ENCODE results near the gene ADAMTSL1. TPM values are rescaled to one million over a fixed set of nuclear protein-coding genes. Genes with fewer than 3 reads are reported as not detected.

ADAMTSL1 gene
- total and polyA plus RNA-seq, 2 donors from 2014 or later, result 3.0 to 27.3 TPM

- Histone ChIP-seq H3K27ac (ENCODE audit: low read depth in 2 of 2, low read length in 2 of 2) (no peak overlapping the region), H3K4me3 (ENCODE audit: low read length in 3 of 3) (no peak overlapping the region), H3K27me3 (ENCODE audit: control insufficient read depth, insufficient read depth, low read length) (no peaks in the 10 kb centered on the region), H3K4me1 (ENCODE audit: control insufficient read depth in 2 of 3, insufficient read depth in 2 of 3, low read depth in 1 of 3, low read length in 3 of 3) (peaks cover 0 to 10% (median 8%) of the 10 kb centered on the region in 3 donors), H3K36me3 (ENCODE audit: control insufficient read depth in 2 of 3, insufficient read depth in 3 of 3, low read length in 3 of 3) (no peaks in the 10 kb centered on the region), H3K9ac (ENCODE audit: low read length in 3 of 3) (no peak overlapping the region), H3K9me3 (ENCODE audit: control insufficient read depth in 2 of 3, insufficient read depth in 1 of 3, low read length in 3 of 3) (no peaks in the 10 kb centered on the region)
- TF ChIP-seq, protein P1, sequence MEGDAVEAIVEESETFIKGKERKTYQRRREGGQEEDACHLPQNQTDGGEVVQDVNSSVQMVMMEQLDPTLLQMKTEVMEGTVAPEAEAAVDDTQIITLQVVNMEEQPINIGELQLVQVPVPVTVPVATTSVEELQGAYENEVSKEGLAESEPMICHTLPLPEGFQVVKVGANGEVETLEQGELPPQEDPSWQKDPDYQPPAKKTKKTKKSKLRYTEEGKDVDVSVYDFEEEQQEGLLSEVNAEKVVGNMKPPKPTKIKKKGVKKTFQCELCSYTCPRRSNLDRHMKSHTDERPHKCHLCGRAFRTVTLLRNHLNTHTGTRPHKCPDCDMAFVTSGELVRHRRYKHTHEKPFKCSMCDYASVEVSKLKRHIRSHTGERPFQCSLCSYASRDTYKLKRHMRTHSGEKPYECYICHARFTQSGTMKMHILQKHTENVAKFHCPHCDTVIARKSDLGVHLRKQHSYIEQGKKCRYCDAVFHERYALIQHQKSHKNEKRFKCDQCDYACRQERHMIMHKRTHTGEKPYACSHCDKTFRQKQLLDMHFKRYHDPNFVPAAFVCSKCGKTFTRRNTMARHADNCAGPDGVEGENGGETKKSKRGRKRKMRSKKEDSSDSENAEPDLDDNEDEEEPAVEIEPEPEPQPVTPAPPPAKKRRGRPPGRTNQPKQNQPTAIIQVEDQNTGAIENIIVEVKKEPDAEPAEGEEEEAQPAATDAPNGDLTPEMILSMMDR (IDR thresholded peaks at IDR 0.05; ENCODE audit: borderline replicate concordance, extremely low read depth, insufficient read depth), result no peak
- intact Hi-C loops (cut with DNase I), result no loop called here
- DNase-seq, result no peak
- no peak for FAIRE-seq
These were observed 275.8 kb downstream of the ADAMTSL1 start for GRCh38 chr9:18749711-18750110.

DNA sequence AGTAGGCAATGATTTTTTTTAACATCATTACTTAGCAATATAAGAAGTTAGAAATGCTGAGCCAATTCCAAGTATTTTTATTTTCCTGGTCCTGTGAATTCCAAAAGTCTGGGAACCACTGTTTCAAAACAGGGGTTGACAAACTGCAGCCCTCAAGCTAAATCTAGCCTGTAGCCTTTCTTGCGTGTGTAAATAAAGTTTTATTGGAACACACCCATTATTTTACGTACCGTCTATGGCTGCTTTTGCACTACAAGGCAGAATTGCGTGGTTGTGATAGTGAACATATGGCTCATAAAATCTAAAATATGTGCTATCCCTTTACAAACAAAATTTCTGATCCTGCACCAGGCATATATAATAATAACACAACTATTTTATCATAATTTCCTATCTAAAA lies 280.0 kb downstream of the ADAMTSL1 start:
- Histone ChIP-seq H3K36me3 (ENCODE audit: control insufficient read depth in 2 of 3, insufficient read depth in 3 of 3, low read length in 3 of 3) (no peaks in the 10 kb centered on the region), H3K27me3 (ENCODE audit: control insufficient read depth, insufficient read depth, low read length) (no peaks in the 10 kb centered on the region), H3K4me1 (ENCODE audit: control insufficient read depth in 2 of 3, insufficient read depth in 2 of 3, low read depth in 1 of 3, low read length in 3 of 3) (peaks cover 0 to 1% (median 0%) of the 10 kb centered on the region in 3 donors), H3K4me3 (ENCODE audit: low read length in 3 of 3) (no peak overlapping the region), H3K27ac (ENCODE audit: low read depth in 2 of 2, low read length in 2 of 2) (no peak overlapping the region), H3K9me3 (ENCODE audit: control insufficient read depth in 2 of 3, insufficient read depth in 1 of 3, low read length in 3 of 3) (no peaks in the 10 kb centered on the region), H3K9ac (ENCODE audit: low read length in 3 of 3) (no peak overlapping the region)
- TF ChIP-seq, protein P1 (IDR thresholded peaks at IDR 0.05; ENCODE audit: borderline replicate concordance, extremely low read depth, insufficient read depth), result no peak
- DNase-seq (no peak), FAIRE-seq (no peak)
- intact Hi-C loops (cut with DNase I), result no loop called here

DNA sequence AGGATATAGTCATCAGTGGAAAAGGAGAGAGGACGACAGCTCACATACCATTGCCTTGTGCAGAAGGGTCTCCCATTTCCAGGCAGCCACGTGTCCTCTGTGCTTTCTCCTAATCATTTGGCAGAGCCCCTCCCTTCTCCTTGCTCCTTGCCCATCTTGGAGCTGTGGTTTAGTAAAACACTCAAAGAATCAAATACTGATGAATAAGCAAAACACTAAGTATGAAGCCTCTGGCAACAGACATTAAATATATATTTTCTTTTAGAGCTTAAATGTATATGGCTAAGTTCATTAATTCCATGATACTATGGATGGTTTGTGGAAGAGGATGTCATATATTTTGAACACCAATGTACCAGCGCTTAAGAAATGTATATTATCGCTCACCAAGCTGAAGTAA lies 280.6 kb downstream of the ADAMTSL1 start:
- Histone ChIP-seq H3K9ac (ENCODE audit: low read length in 3 of 3) (no peak overlapping the region), H3K4me3 (ENCODE audit: low read length in 3 of 3) (no peak overlapping the region), H3K27ac (ENCODE audit: low read depth in 2 of 2, low read length in 2 of 2) (no peak overlapping the region), H3K27me3 (ENCODE audit: control insufficient read depth, insufficient read depth, low read length) (no peaks in the 10 kb centered on the region), H3K4me1 (ENCODE audit: control insufficient read depth in 2 of 3, insufficient read depth in 2 of 3, low read depth in 1 of 3, low read length in 3 of 3) (peaks cover 0 to 7% (median 1%) of the 10 kb centered on the region in 3 donors), H3K36me3 (ENCODE audit: control insufficient read depth in 2 of 3, insufficient read depth in 3 of 3, low read length in 3 of 3) (no peaks in the 10 kb centered on the region), H3K9me3 (ENCODE audit: control insufficient read depth in 2 of 3, insufficient read depth in 1 of 3, low read length in 3 of 3) (no peaks in the 10 kb centered on the region)
- DNase-seq, result no peak
- intact Hi-C loops (cut with DNase I), result no loop called here
- no peak for FAIRE-seq
- TF ChIP-seq, protein P1 (IDR thresholded peaks at IDR 0.05; ENCODE audit: borderline replicate concordance, extremely low read depth, insufficient read depth), result no peak

- H3K4me3 ChIP-seq (ENCODE audit: low read length in 3 of 3), result no peak overlapping the region
- H3K9me3 ChIP-seq (ENCODE audit: control insufficient read depth in 2 of 3, insufficient read depth in 1 of 3, low read length in 3 of 3), result no peaks in the 10 kb centered on the region
- peaks cover 0 to 13% (median 7%) of the 10 kb centered on the region in 3 donors for H3K4me1 ChIP-seq (ENCODE audit: control insufficient read depth in 2 of 3, insufficient read depth in 2 of 3, low read depth in 1 of 3, low read length in 3 of 3)
- no peaks in the 10 kb centered on the region for H3K27me3 ChIP-seq (ENCODE audit: control insufficient read depth, insufficient read depth, low read length)
- DNase-seq (no peak), FAIRE-seq (no peak)
- intact Hi-C loops (cut with DNase I), result no loop called here
- no peaks in the 10 kb centered on the region for H3K36me3 ChIP-seq (ENCODE audit: control insufficient read depth in 2 of 3, insufficient read depth in 3 of 3, low read length in 3 of 3)
- no peak overlapping the region for H3K9ac ChIP-seq (ENCODE audit: low read length in 3 of 3)
- H3K27ac ChIP-seq (ENCODE audit: low read depth in 2 of 2, low read length in 2 of 2), result no peak overlapping the region
- TF ChIP-seq, protein P1 (IDR thresholded peaks at IDR 0.05; ENCODE audit: borderline replicate concordance, extremely low read depth, insufficient read depth), result no peak
These were observed 281.3 kb downstream of the ADAMTSL1 start for GRCh38 chr9:18755263-18755662.
